Eye (tissue), 1 donor: ENCODE measurements around the gene APEX1.

Source experiments
- DNase-seq: peaks from one replicate; pipeline ENCODE4 v3.0.0-alpha.2; 2015

Gene APEX1

DNA sequence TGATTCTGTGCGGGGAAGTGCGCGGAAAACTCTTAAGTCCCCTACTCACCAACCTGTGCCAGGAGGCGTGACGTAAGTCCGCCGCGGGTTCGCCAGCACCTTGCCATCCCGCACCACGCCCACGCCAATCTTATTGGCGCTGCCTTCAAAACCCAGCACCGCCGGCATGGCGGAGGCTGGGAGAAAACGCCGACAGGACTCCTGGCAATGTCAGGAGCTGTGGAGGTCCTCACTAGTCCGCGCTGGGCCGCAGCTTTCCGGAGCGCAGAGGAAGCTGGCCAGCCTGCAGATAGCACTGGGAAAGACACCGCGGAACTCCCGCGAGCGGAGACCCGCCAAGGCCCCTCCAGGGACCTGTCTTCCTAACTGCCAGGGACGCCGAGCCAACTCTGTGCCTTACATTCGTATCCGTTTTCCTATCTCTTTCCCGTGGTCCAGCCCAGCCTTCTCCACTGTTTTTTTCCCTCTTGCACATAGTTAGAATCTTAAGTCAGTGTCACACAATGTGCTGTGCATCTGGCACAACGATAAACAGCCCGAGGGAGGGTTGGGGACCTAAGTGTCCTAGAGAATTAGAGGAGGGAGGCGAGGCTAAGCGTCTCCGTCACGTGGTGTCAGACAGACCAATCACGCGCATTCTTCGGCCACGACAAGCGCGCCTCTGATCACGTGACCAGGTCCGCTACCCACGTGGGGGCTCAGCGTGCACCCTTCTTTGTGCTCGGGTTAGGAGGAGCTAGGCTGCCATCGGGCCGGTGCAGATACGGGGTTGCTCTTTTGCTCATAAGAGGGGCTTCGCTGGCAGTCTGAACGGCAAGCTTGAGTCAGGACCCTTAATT is at the start of gene APEX1, which contains the start of gene OSGEP:
Gene APEX1, plus strand, starts transcription at position 711 of the 839 bp plus-strand sequence. CDS start 420 bp downstream, outside the sequence.
Gene OSGEP, minus strand, starts transcription at position 297 of the 839 bp plus-strand sequence. Its CDS starts 129 bp downstream, at position 168.
- DNase-seq, result peak; percentile 100

DNA sequence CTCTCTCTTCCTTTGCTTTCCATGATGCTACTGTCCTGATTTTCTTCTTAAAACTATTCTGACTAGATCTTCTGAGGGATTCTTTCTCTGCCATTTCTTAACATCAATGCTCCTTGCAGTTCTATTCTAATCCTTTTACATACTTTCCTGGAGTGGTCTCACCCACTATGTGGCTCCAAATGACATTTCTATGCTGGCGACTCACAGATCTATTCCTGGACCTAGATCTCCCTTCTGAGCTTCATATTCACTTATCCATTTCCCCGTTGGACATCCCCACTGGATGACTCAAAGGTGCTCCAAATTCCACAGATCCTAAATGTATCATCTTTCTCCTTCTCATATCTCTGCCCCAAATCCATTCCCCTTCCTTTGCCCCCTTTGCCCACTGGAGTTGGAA is 45.8 kb upstream of the APEX1 start:
- no peak for DNase-seq

DNA sequence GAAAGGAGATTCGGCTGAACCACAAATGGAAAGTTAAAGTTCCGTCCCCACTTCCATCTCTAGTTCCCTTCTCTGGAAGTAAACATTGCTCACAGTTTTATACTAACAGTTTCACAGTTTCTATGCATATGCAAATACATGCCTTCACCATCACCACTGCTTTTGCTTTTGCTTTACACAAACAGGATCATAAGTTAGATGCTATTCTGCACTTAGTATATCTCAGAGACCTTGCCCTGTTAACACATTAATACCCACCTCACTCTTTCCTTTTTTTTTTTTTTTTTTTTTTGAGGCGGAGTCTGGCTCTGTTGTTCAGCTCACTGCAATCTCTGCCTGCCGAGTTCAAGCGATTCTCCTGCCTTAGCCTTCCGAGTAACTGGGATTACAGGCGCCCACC is 42.6 kb upstream of the APEX1 start:
- no peak for DNase-seq

DNA sequence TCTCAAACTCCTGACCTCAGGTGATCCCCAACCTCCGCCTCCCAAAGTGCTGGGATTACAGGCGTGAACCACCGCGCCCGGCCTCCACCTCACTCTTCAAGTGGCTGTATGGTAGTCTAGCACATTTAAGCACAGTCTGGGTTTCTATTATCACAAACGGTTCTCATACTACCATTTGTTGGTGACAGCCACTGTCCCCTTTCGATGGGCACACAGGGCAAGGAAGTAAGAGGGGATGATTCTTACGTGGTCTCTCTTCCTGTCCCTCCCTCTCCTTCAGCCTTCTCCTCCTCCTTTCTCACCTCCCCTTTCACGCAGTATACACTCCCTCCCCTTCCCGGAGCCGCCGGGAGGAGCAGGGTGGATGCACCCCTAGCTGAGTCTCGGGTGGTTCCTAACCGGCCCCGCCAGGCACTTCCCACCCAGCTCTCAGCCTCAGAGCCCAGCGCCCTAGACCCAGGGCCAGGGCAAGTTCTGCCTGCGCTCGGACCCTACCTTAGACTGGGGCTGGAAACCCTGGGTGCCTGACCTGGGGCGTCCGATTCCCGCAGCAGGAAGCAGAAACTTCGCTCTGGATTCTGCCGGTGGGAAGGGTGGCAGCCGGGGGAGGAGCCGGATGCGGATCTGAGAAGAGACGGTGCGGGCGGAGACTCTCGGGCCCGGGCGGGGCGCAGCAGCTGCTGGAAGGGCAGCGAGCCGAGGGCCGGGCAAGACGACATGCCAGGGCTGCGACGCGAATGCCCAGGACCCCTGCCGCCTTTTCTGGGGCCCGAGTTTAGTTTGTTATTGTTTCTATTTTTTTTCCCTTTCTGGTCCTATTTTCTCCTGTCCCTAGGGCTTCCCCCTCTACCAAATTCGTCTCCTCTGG is 41.9 kb upstream of the APEX1 start, which contains the start of gene TEP1:
Gene TEP1, minus strand, starts transcription at position 626 of the 868 bp plus-strand sequence. CDS start 5,062 bp downstream, outside the sequence.
- DNase-seq, result peak; percentile 90

DNA sequence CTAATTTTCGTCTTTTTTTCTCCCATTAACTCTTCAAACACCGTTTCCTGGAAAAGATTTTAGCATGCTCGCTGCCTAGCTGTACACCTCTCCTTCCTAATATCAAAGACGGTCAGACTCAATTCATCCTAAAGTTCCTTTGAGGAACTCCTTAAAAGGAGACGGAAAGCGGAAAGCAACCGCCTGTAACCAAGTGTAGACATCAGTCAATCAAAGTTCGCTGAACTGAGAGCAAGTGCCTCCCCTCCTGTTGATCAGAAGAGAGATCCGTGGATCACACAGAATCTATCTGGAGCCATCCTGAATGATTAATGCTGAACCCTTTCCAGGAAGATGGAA is 41.3 kb upstream of the APEX1 start:
- DNase-seq, result no peak

DNA sequence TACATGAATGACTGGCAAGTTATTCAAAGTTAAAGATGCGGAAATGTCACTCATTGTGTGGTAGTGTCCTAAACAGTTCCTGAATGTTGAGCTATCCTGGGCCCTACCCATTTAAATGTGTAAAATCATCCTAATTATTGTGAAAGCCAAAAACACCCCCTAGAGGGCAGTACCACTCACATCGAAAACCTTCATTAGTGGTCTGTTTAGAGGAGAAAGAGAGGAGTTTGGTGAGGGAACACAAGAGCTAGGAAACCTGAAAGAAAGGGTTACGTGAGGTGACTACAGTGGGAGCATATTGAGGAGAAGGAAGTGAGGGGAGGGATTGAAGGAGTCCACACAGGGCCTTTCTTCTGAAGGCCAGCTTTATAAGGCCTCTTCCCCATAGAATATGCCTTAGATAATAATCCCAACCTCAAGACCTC is 39.2 kb upstream of the APEX1 start:
- DNase-seq, result peak; percentile 68

DNA sequence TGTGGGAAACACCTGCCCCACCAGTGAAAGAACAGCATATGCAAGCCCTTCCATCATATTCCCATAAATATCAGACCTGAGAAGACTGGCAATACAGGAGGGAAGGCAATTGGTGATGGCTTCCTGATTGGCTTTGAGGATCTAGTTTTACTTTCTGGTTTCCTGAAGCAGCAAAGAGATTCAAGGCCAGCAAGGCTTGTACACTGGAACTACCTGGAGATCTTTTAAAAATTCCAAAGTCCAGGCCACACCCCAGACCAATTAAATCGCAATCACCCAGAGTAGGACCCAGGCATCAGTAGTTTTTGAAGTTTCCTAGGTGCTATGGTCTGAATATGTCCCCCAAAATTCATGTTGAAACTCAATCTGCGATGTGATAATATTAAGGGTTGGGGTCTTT is 38.8 kb upstream of the APEX1 start:
- DNase-seq, result no peak

DNA sequence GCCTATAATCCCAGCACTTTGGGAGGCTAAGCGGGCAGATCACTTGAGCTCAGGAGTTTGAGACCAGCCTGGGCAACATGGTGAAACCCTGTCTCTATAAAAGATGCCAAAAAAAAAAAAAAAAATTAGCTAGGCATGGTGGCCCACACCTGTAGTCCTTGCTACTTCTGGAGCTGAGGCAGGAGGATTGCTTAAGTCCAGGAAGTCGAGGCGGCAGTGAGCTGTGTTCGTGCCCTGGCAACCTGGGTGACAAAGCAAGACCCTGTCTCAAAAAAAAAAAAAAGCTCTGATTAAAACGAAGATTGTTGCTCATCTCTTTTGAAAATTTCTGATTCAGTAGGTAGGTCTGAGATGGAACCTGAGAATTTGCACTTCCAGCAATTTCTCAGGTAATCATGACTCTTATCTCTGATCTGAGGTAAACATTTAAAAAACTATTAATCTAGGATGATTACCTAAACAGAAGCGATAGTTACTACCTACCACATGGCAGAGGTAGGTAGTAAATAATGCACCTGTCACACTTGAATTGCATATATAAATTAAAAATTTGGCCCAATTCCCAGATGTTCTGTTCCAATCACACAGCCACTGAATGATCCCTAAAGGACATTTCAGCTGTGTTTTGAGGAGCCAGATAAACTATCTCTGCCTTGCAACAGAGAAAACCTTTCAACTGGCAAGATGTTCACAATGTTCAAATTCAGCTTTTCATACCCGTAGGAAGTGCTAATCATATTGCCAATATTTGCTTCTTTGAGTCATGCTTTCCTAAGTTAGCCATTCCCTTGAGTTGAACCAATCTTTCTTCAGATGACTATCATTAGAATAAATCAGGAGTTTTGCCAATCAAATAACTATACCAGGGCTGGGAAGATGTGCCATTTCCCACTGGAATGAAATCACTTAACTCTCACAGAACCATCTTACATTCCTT is 37.5 kb upstream of the APEX1 start:
- DNase-seq, result no peak

DNA sequence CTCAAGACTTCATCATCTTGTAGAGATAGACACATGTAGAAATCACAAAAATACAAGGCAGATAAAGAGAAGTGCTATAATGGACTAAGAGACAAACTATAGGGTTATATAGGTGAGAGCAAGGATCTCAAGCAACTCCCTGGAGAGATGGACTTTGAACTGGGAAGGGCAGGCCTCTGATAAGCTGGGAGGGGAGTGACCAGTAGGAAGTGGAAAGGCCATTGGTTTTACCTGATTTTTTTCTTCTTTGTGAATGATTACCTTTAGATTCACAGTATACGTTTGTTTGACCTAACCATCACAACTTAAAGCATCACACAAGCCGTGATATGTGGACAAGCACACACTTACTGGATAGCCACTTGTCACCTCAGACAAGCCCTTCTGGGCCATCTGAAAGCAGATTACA is 36.5 kb upstream of the APEX1 start:
- DNase-seq, result no peak

DNA sequence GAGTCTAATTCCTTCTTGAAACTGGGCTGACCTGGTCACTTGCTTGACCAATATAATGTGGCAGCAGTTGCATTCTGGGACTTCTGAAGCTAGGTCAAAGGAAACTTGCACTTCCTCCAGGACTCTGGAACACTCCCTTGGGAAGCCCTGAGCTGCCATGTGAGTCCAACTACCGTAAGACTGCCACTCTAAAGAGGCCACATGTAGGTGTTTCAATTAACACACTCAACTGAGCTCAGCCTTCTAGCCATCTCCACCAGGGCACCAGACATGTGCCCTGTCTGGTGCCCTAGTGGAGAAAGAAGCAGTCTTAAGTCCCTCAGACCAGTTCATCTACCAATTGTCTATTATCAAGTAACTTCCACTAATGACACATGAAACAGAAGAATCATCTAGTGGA is 35.6 kb upstream of the APEX1 start:
- DNase-seq, result no peak

DNA sequence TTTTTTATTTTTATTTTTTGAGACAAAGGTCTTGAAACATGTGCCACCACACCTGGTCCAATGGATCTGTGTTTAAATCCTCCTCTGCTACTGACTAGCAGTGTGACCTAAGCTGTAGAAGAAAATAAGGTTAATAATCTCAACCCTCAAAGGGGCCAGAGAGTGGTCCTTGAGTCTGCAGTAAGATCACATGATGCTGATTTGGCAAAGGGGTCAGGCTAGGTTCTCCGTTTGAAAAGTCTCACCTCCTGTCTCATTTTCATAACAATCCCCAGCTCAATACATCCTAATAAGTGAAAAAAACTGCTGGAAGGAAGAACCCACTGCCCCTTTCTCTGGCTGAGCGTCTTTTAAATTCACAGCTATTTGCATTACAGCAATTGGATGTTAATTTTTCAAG is 33.8 kb upstream of the APEX1 start:
- no peak for DNase-seq

DNA sequence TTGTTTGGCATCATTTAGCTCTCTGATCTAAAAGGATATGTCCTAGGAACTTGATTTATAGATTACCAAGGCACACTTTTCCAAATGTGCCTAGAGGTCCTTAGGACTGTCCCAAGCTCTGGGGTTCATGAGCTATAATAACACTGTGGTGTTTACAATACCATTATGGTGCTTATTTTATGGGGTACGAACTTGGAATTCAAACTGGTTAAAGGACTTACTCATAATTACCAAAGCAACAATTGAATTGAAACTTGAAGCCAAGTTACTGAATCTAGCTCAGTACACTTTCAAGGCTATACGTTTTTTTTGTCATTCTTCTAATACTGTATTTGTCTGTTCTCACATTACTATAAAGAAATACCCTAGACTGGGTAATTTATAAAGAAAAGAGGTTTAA is 32.1 kb upstream of the APEX1 start:
- DNase-seq, result no peak

DNA sequence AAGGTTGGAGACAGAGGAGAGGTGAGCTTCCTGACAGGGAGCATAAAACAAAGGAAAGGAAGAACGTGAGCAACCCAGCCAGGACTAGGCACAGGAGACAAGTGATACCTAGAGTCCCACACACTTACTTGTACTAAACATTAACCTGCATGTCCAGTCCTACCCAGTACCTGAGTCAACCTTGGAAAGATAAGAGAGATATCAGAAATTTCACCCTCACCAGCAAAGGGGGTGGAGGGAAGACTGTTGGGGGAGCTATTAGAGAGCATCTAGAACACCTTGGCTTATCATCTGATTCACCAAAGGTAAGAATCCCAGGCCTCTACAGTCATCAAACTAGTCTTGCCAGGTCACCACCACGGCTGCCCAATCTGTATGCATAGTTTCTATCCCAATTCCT is 30.2 kb upstream of the APEX1 start:
- DNase-seq, result no peak

DNA sequence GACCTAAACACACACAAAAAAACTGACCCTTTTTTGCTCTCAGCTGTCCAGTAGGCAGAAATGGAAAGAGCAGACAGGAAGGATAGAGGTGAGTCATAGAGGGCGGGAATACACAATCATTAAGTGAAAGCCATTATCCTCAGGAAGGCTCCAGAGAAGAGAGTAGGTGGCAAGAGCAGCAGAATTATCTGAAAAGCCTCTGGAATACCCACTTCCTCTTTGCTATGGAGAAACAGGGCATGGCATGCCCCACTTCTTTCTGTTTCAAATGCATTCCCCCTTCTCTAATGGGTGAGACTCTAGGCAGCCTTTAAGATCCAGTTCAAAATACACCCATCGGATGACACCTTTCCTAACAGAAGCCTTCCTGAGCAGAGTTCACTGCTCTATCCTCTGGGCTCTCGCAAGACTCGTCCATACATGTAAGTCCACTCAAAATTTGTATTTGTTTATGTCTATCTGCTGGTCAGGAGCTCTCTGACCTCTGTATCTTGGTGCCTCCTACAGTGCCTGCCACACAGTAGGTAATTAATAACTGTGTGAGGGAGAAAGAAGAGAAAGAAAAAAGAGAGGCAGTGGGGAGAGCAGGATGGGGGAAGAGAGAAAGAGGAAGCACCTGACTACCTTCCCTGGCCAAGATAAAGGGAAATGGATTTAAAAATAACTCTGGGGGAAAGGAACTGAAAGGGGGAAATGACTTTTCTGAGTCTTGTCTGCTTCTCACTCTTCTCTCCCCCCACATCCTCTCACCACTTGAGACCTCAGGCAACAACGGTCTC is 27.6 kb upstream of the APEX1 start:
- DNase-seq, result no peak

DNA sequence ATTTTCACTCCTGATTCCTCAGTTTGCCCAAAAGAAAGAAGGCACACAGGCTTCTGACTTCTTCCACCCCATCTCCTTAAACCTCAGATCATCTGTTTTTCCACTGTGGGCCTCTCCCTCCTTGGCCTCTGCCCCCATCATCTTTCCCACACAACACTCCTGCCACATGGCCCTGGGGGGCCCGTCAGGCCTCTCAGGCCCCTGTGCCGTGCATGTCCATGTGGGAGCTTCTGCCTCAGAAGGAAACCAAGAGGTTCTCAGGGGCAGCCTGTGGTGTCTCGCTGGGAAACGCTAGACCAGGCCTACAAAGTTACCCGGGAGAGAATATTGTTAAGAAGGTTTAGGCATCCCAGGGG is 27.0 kb upstream of the APEX1 start:
- DNase-seq, result no peak

DNA sequence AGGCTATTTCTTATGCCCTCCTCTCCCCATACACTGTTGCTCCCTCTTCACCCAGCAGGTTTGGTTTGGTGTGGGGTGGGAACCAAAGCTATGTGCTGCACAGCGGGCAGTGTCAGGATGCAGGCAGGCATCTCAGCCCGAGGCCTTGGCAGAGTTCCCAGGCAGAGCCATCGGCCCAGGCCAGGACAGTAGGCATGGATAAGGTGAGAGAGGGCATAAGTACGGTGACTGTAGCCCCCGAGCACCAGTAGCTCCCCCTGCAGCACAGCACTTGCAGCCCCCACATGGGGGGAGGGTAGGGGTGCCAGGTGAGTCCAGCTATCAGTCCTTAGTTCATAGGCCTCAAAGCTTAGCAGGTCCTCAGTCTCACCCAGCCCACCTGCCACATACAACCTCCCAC is 26.2 kb upstream of the APEX1 start:
- DNase-seq, result no peak

DNA sequence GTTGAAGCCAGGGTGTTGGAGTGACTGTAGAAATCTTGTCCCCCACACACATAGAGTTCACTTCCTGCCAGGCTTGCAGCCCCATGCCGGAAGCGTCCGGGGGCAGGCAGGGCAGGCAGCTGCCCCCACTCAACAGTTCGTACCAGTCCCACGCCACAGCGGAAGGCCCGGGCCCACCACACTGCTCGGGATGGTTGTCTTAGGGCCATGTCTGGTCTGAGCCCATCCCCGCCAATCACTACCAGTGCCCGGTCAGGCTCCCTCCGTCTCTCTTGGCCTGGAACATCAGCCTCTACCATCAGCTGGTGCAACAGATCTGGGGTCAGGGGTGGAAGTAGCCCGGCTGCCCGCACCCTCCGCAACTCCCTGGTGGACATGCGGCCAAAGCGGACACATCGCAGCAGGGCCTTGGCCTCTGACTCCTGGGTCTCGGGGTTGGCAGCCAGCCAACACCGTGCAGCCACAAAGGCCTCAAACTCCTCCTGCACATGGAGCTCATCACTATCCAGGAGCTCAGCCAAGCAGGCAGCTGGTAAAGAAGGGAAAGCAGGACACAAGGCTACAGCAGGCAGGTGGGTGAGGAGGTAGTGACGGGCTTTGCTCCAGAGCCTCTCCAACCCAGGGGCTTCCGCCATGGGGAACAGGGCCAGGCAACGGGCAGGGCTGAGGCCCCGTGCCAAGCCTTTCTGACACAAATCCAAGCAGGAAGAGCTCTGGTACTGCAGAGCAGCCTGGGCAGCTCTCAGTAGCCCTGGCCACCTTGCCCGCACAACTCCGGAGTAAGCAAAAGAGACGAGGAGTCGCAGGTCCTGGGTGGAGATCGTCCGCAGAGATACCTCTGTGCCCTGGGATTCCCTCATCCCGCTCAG is 25.0 kb upstream of the APEX1 start:
- no peak for DNase-seq

DNA sequence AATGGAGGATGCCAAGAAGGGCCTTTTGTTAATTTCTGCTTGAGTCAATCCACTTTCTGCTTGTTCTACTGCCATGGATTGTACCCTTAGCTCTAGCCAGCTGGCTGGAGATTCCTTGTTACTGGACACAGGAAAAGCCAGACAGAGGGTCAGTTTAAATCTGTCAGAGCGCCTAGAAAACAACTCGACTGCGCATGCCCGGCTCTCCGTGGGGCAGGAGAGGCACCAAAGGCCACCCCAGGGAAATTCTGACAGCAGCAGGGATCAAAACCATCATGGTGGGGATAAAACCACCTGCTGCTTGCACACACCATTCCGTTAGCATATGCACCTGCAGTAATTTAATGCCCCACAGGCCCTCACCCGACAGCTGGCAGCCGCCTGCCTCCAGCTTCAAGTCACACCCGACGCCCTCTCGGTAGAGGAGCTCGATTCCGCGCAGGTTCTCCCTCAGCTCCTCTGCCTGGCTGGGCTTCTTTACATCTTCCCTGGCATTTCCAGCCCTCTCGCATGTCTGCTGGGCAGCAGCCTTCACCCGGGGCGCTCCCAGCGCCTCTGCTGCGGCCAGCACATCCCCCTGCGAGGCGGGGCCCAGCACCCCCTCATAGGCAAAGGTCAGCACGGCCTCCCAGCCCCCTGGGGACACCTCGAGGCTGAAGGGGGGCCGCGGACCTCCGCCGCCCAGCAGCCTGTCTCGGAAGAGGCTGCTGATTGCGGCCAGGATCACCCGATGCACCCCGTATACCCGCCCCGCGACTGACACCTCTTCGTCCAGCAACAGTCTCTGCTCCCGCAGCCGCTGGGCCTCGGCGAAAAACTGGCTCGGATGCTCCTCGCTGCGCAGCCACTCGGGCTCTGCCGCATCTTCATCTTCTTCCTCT is 20.1 kb upstream of the APEX1 start:
- DNase-seq, result peak; percentile 64

DNA sequence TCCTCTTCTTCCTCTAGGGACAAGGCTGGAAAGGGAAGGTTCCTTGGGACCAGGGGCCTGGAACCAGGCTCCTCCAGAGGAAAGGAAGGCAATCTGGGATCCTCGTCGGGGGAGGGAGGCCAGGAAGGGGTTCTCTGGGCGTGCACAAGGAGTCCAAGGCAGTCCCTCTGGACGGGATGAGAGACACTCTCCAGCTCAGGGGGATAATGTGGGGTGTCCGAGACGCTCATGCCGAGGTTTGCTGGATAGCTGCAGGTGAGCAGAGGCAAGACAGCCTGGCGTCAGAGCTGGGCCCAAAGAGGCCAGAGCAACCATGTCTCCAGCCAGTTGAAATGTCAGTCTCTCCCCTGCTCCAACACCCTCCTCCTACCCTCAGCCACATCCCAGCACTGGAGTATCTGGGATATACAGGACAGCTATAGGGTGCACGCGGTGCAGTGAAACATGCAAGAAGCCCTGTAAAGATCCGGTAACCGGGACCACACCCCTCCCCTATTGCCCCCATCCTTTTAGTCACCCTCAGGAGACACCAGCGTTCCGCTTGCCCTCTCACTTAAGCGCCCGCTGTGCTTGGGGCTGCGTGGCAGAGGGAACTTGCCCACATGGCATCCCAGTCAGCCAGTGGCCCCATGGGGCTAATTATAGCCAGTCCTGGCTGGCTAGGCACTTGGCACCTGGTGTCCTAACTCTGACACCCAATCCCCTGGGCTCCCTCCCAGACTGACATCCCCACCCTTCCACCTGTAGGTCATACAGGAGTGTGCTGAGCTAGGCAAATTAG is 19.3 kb upstream of the APEX1 start, which contains the start of gene KLHL33:
Gene KLHL33, minus strand, starts transcription at position 585 of the 781 bp plus-strand sequence. Its CDS starts 355 bp downstream, at position 230.
- DNase-seq, result no peak
